ENCODE results near the gene UIMC1. TPM values are rescaled to one million over a fixed set of nuclear protein-coding genes. Genes with fewer than 3 reads are reported as not detected.
"Not testable (repeated sequence)": the region's sequence is repeated elsewhere in the genome, so short reads cannot be mapped to it uniquely, and the experiment has no call there.

UIMC1 gene
- total and polyA plus RNA-seq, 3 donors from 2014 or later = 78.3 to 141 (median 89.9) TPM

GRCh38 chr5:176875783-176876505, 130.6 kb downstream of the UIMC1 start:
- Histone ChIP-seq H3K4me3 (no peak overlapping the region), H3K27me3 (no peaks in the 10 kb centered on the region), H3K36me3 (ENCODE audit: low read depth, missing control alignments) (no peaks in the 10 kb centered on the region), H3K9me3 (no peaks in the 10 kb centered on the region), H3K4me1 (no peaks in the 10 kb centered on the region), H3K27ac (no peak overlapping the region)
- DNase-seq = no peak
- intact Hi-C loops (cut with DNase I; ENCODE audit: low total_unique reads) = no loop called here
- TF ChIP-seq CTCF (IDR thresholded peaks at IDR 0.05) = no peak
- TF ChIP-seq POLR2A (IDR thresholded peaks at IDR 0.05) = no peak
- 58 to 63% methylated on average over 7 to 27 of the region's 27 CpGs for WGBS, 2 donors

- TF ChIP-seq CTCF (IDR thresholded peaks at IDR 0.05) (no peak), POLR2A (IDR thresholded peaks at IDR 0.05) (no peak)
- H3K4me3 ChIP-seq = no peak overlapping the region
- H3K9me3 ChIP-seq = no peaks in the 10 kb centered on the region
- H3K4me1 ChIP-seq = no peaks in the 10 kb centered on the region
- H3K36me3 ChIP-seq (ENCODE audit: low read depth, missing control alignments) = no peaks in the 10 kb centered on the region
- intact Hi-C loops (cut with DNase I; ENCODE audit: low total_unique reads) = no loop called here
- H3K27ac ChIP-seq = no peak overlapping the region
- WGBS, 2 donors = 45 to 46% methylated on average over 17 of the region's 17 CpGs
- H3K27me3 ChIP-seq = no peaks in the 10 kb centered on the region
- no peak for DNase-seq
These were observed 131.5 kb downstream of the UIMC1 start for GRCh38 chr5:176875014-176875550.

GRCh38 chr5:176874198-176874780, 132.3 kb downstream of the UIMC1 start:
- H3K4me1 ChIP-seq = no peaks in the 10 kb centered on the region
- WGBS, 2 donors = 86% methylated on average over 14 to 20 of the region's 20 CpGs
- intact Hi-C loops (cut with DNase I; ENCODE audit: low total_unique reads) = no loop called here
- H3K36me3 ChIP-seq (ENCODE audit: low read depth, missing control alignments) = no peaks in the 10 kb centered on the region
- DNase-seq = no peak
- no peaks in the 10 kb centered on the region for H3K9me3 ChIP-seq
- H3K27ac ChIP-seq = no peak overlapping the region
- H3K27me3 ChIP-seq = no peaks in the 10 kb centered on the region
- TF ChIP-seq POLR2A (IDR thresholded peaks at IDR 0.05) (no peak), CTCF (IDR thresholded peaks at IDR 0.05) (no peak)
- no peak overlapping the region for H3K4me3 ChIP-seq

- Histone ChIP-seq H3K4me3 (no peak overlapping the region), H3K4me1 (no peaks in the 10 kb centered on the region), H3K9me3 (no peaks in the 10 kb centered on the region), H3K27me3 (no peaks in the 10 kb centered on the region), H3K27ac (no peak overlapping the region), H3K36me3 (ENCODE audit: low read depth, missing control alignments) (no peaks in the 10 kb centered on the region)
- no peak for DNase-seq
- no peak for TF ChIP-seq POLR2A (IDR thresholded peaks at IDR 0.05)
- TF ChIP-seq CTCF (IDR thresholded peaks at IDR 0.05) = no peak
- 51 to 80% methylated on average over 1 to 16 of the region's 16 CpGs for WGBS, 2 donors
- intact Hi-C loops (cut with DNase I; ENCODE audit: low total_unique reads) = no loop called here
These were observed 132.9 kb downstream of the UIMC1 start for GRCh38 chr5:176873541-176874172.

GRCh38 chr5:176873011-176873410, 133.6 kb downstream of the UIMC1 start:
- H3K4me1 ChIP-seq; H3K4me3 ChIP-seq; intact Hi-C loops (cut with DNase I; ENCODE audit: low total_unique reads); H3K27me3 ChIP-seq; DNase-seq; H3K27ac ChIP-seq; H3K36me3 ChIP-seq (ENCODE audit: low read depth, missing control alignments); H3K9me3 ChIP-seq: not testable (repeated sequence)
- 74 to 88% methylated on average over 2 of the region's 2 CpGs for WGBS, 2 donors

GRCh38 chr5:176872586-176872985, 134.0 kb downstream of the UIMC1 start:
- DNase-seq; H3K27ac ChIP-seq; H3K36me3 ChIP-seq (ENCODE audit: low read depth, missing control alignments); intact Hi-C loops (cut with DNase I; ENCODE audit: low total_unique reads); H3K27me3 ChIP-seq; H3K9me3 ChIP-seq; H3K4me3 ChIP-seq; H3K4me1 ChIP-seq: not testable (repeated sequence)
- 78 to 82% methylated on average over 2 of the region's 2 CpGs for WGBS, 2 donors

GRCh38 chr5:176870644-176871043, 135.9 kb downstream of the UIMC1 start:
- H3K27me3 ChIP-seq = not testable (repeated sequence)

More at GRCh38 chr5:176870644-176871043, 135.9 kb downstream of the UIMC1 start:
- H3K36me3 ChIP-seq (ENCODE audit: low read depth, missing control alignments); H3K4me1 ChIP-seq; intact Hi-C loops (cut with DNase I; ENCODE audit: low total_unique reads); H3K27ac ChIP-seq; H3K9me3 ChIP-seq; DNase-seq; H3K4me3 ChIP-seq: not testable (repeated sequence)
- 89 to 97% methylated on average over 8 to 10 of the region's 10 CpGs for WGBS, 2 donors

Measured in testis (tissue), 3 donors.